ENCODE measurements around the gene CD2AP.
"Not testable (repeated sequence)": the region's sequence is repeated elsewhere in the genome, so short reads cannot be mapped to it uniquely, and the experiment has no call there.

Gene CD2AP

DNA sequence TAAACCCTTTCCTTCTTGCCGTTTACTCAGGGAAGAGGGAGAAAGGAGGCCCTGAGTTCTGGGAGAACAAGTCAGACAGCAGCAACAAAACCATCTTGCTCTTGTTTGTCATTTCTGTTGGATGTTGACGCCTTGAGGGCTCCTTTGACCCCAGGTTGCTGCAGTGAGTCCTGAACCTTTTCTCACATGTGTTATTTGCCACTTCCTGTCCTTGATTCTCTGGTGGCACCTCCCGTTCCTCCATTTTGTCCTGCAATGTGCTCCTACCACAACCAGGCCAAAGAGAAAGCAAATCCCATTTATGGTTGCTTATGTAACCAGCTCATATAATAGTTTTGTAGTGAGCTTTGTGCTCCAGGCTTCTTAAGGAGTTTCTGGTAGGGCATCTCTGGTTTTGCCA, 154.2 kb downstream of the CD2AP start:
- Histone ChIP-seq H3K36me3 (ENCODE audit: insufficient read depth, low read length) (no peaks in the 10 kb centered on the region), H3K4me3 (ENCODE audit: low read depth, low read length) (no peak overlapping the region), H3K4me1 (ENCODE audit: control insufficient read depth, insufficient read depth, low read length, unreplicated experiment) (no peaks in the 10 kb centered on the region), H3K27me3 (ENCODE audit: insufficient read depth, low read length) (no peaks in the 10 kb centered on the region), H3K79me2 (ENCODE audit: control insufficient read depth, insufficient read depth, low read length, unreplicated experiment) (no peaks in the 10 kb centered on the region), H3K27ac (ENCODE audit: low read depth, low read length) (no peak overlapping the region), H2AFZ (ENCODE audit: low read length, unreplicated experiment) (no peak overlapping the region)

DNA sequence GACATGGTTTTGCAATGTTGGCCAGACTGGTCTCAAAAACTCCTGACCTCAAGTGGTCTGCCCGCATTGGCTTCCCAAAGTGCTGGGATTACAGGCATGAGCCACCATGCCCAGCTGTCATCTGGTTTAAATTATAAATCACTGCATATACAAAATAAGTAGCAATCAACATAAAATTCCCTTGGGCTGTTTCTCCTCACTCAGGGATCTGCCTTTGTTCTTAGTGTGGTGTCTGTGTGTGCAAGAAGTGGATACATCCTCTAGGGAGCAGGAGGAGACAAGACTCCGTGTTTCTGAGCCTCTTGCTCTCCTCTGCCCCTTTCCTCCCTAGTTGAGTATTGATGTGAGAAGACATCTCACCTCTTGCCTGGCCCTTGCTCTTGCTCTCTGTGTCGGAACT, 155.6 kb downstream of the CD2AP start:
- Histone ChIP-seq H3K27me3 (ENCODE audit: insufficient read depth, low read length) (no peaks in the 10 kb centered on the region), H3K27ac (ENCODE audit: low read depth, low read length) (no peak overlapping the region), H3K36me3 (ENCODE audit: insufficient read depth, low read length) (no peaks in the 10 kb centered on the region), H3K79me2 (ENCODE audit: control insufficient read depth, insufficient read depth, low read length, unreplicated experiment) (no peaks in the 10 kb centered on the region), H2AFZ (ENCODE audit: low read length, unreplicated experiment) (no peak overlapping the region), H3K4me1 (ENCODE audit: control insufficient read depth, insufficient read depth, low read length, unreplicated experiment) (no peaks in the 10 kb centered on the region), H3K4me3 (ENCODE audit: low read depth, low read length) (no peak overlapping the region)

DNA sequence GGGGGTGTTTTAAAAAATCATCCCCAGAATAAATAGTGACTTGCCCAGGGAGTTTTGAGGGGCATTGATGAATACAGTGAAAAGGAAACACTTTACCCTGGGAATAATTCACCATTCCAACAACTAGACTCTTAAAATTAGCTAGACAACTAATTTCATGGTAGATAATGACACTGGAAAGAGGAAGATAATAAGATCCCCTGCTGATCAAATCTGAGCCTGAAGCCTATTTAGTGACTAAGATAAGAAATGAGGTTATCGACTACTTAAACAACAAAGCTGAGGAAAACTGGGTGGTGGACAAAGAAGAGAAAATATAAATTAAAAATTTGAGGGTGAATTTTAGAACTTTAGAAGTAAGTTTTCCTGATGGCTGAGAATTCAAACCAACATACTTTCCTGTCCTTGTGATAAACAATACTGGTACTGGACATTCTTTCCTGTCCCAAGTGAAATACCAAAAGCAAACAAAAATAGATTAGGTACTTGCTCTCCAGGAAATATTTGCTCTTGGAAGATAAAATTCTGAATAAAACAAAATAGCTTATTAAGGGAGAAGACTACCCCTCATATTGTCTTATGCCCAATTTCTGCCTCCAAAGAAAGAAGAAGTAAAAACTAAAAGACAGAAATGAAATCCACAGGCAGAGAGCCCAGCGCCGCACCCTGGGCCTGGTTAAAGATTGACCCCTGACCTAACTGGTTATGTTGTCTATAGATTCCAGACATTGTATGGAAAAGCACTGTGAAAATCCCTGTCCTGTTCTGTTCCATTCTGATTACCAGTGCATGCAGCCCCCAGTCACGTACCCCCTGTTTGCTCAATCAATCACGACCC, 156.8 kb downstream of the CD2AP start:
- Histone ChIP-seq H3K27me3 (ENCODE audit: insufficient read depth, low read length) (no peaks in the 10 kb centered on the region), H3K4me1 (ENCODE audit: control insufficient read depth, insufficient read depth, low read length, unreplicated experiment) (no peaks in the 10 kb centered on the region), H3K4me3 (ENCODE audit: low read depth, low read length) (no peak overlapping the region), H3K27ac (ENCODE audit: low read depth, low read length) (no peak overlapping the region), H2AFZ (ENCODE audit: low read length, unreplicated experiment) (no peak overlapping the region), H3K79me2 (ENCODE audit: control insufficient read depth, insufficient read depth, low read length, unreplicated experiment) (no peaks in the 10 kb centered on the region), H3K36me3 (ENCODE audit: insufficient read depth, low read length) (no peaks in the 10 kb centered on the region)

DNA sequence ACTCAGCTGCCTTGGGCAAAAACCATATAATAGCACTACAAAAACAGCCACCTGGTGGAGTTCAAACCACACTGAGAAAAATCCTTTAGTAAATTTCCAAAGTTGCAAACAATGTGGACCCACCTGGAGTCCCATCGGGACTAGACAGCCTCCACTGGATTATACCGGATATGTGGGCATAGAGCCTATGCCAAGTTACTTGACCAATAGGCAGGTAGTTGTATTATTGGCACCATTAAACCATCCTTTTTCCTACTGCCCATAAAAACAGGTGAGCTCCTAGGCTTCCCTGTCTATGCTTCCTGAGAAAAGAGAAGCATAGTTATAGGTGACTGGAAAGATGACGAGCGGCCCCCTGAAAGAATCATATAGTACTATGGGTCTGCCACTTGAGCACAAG, 169.1 kb downstream of the CD2AP start:
- no peak overlapping the region for H3K27ac ChIP-seq (ENCODE audit: low read depth, low read length)
- H3K79me2 ChIP-seq (ENCODE audit: control insufficient read depth, insufficient read depth, low read length, unreplicated experiment): no peaks in the 10 kb centered on the region
- no peak overlapping the region for H2AFZ ChIP-seq (ENCODE audit: low read length, unreplicated experiment)
- peaks cover 5% of the 10 kb centered on the region for H3K4me1 ChIP-seq (ENCODE audit: control insufficient read depth, insufficient read depth, low read length, unreplicated experiment)
- H3K4me3 ChIP-seq (ENCODE audit: low read depth, low read length): no peak overlapping the region
- H3K36me3 ChIP-seq (ENCODE audit: insufficient read depth, low read length): no peaks in the 10 kb centered on the region
- H3K27me3 ChIP-seq (ENCODE audit: insufficient read depth, low read length): no peaks in the 10 kb centered on the region

DNA sequence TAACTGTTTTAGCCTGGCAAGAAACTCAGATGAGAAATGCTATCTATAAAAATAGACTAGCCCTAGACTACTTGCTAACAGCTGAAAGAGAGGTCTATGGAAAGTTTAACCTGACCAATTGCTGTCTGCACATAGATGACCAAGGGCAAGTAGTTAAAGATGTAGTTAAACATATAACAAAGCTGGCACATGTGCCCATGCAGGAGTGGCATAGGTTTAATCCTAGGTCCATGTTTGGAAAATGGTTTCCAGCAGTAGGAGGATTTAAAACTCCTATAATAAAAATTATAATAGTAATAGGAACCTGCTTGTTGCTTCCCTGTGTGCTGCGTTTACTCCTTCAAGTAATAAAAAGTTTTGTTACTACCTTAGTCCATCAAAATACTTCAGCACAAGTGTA, 169.6 kb downstream of the CD2AP start:
- no peak overlapping the region for H2AFZ ChIP-seq (ENCODE audit: low read length, unreplicated experiment)
- no peaks in the 10 kb centered on the region for H3K36me3 ChIP-seq (ENCODE audit: insufficient read depth, low read length)
- H3K27me3 ChIP-seq (ENCODE audit: insufficient read depth, low read length): no peaks in the 10 kb centered on the region
- H3K79me2 ChIP-seq (ENCODE audit: control insufficient read depth, insufficient read depth, low read length, unreplicated experiment): no peaks in the 10 kb centered on the region
- H3K27ac ChIP-seq (ENCODE audit: low read depth, low read length): no peak overlapping the region
- peaks cover 9% of the 10 kb centered on the region for H3K4me1 ChIP-seq (ENCODE audit: control insufficient read depth, insufficient read depth, low read length, unreplicated experiment)
- no peak overlapping the region for H3K4me3 ChIP-seq (ENCODE audit: low read depth, low read length)

DNA sequence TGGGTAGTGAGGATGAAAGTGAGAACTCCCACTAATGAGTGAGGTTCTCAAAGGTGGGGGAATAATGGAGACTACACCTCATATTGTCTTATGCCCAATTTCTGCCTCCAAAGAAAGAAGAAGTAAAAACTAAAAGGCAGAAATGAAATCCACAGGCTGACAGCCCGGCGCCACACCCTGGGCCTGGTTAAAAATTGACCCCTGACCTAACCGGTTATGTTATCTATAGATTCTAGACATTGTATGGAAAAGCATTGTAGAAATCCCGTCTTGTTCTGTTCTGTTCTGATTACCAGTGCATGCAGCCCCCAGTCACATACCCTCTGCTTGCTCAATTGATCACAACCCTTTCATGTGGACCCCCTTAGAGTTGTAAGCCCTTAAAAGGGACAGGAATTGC, 170.0 kb downstream of the CD2AP start:
- not testable (repeated sequence) for H3K79me2 ChIP-seq (ENCODE audit: control insufficient read depth, insufficient read depth, low read length, unreplicated experiment); H3K4me3 ChIP-seq (ENCODE audit: low read depth, low read length); H3K36me3 ChIP-seq (ENCODE audit: insufficient read depth, low read length); H3K27ac ChIP-seq (ENCODE audit: low read depth, low read length); H3K27me3 ChIP-seq (ENCODE audit: insufficient read depth, low read length); H2AFZ ChIP-seq (ENCODE audit: low read length, unreplicated experiment); H3K4me1 ChIP-seq (ENCODE audit: control insufficient read depth, insufficient read depth, low read length, unreplicated experiment)

DNA sequence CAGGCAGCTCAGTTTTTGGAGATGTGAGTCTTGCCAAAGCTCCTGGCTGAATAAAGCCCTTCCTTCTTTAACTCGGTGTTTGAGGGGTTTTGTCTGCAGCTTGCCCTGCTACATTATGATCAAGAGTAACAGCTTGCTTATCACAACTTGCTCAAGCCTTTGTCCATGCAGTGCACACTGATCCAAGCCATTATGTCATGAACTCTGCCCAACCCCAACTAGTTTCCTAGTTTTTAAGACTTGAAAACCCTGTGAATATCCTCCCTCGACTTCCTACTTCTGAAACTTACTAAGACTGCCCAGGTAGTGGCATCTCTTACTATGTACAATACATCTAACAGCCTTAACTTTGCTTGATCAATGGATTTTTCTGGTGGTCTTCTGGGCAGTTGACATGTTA, 170.4 kb downstream of the CD2AP start:
- Histone ChIP-seq H2AFZ (ENCODE audit: low read length, unreplicated experiment) (no peak overlapping the region), H3K27ac (ENCODE audit: low read depth, low read length) (no peak overlapping the region), H3K36me3 (ENCODE audit: insufficient read depth, low read length) (no peaks in the 10 kb centered on the region), H3K4me1 (ENCODE audit: control insufficient read depth, insufficient read depth, low read length, unreplicated experiment) (peaks cover 9% of the 10 kb centered on the region), H3K27me3 (ENCODE audit: insufficient read depth, low read length) (no peaks in the 10 kb centered on the region), H3K79me2 (ENCODE audit: control insufficient read depth, insufficient read depth, low read length, unreplicated experiment) (no peaks in the 10 kb centered on the region), H3K4me3 (ENCODE audit: low read depth, low read length) (no peak overlapping the region)

DNA sequence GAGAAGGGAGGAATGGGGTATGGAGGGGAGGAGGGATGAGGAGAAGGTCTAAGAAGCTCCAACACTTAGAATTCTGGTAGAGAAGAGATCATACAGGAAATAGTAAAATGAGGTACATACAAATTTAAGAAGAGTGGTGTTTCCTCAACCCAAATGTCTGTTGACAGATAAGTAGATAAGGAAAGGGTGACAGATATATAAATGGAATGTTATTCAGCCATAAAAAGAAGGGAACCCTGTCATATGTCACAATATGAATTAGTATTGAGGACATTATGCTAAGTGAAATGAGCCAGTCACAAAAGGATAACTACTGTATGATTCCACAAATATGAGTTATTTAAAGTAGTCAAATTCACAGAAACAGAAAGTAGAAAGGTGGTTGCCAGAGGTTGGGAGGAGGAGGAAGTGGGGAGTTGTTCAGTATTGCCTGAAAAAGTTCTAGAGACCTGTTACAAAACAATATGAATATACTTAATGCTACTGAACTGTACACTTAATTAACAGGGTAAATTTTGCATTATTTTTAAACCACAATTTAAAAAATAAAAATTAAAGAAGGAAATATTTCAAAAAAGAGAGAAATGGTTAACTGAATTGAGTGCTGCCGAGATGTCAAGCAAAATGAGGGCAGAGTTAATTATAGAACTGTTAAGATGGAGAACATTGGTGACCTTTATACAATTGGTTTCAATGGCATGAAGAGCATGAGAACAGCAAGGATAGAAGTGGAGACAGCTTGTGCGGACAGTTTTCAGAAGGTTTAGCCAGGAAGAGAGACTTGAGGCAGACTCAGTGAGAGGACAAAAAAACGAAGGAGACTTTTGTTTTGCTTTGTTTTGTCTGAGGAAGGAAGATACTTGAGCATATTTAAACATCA, 173.2 kb downstream of the CD2AP start:
- Histone ChIP-seq H3K36me3 (ENCODE audit: insufficient read depth, low read length) (no peaks in the 10 kb centered on the region), H3K27me3 (ENCODE audit: insufficient read depth, low read length) (no peaks in the 10 kb centered on the region), H3K79me2 (ENCODE audit: control insufficient read depth, insufficient read depth, low read length, unreplicated experiment) (no peaks in the 10 kb centered on the region), H2AFZ (ENCODE audit: low read length, unreplicated experiment) (peak overlapping the region; percentile 51), H3K27ac (ENCODE audit: low read depth, low read length) (no peak overlapping the region), H3K4me3 (ENCODE audit: low read depth, low read length) (no peak overlapping the region), H3K4me1 (ENCODE audit: control insufficient read depth, insufficient read depth, low read length, unreplicated experiment) (peaks cover 9% of the 10 kb centered on the region)

DNA sequence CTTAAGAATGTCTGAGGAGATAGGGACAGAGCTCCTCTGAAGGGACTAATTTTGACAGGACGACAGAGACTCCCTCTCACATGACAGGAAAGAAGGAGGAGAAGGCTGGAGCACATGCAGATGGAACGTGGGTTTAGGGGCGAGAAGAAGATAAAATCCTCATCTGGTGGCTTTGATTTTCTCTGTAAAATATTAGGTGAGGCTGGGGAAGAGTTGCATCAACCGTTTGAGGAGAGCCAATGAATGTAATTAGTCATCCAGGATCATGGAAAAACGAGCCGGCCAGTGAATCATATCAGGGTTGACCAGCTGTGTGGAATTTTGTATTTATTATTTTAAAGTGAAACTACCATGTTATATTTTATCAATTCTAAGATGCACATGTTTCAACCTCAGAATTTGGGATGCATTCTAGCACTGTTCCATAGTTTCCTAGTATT, 173.9 kb downstream of the CD2AP start:
- Histone ChIP-seq H3K79me2 (ENCODE audit: control insufficient read depth, insufficient read depth, low read length, unreplicated experiment) (no peaks in the 10 kb centered on the region), H3K4me3 (ENCODE audit: low read depth, low read length) (no peak overlapping the region; the same call in 1 of the 2 replicates), H3K4me1 (ENCODE audit: control insufficient read depth, insufficient read depth, low read length, unreplicated experiment) (peaks cover 11% of the 10 kb centered on the region), H3K36me3 (ENCODE audit: insufficient read depth, low read length) (no peaks in the 10 kb centered on the region), H2AFZ (ENCODE audit: low read length, unreplicated experiment) (peak overlapping the region; percentile 51), H3K27ac (ENCODE audit: low read depth, low read length) (no peak overlapping the region), H3K27me3 (ENCODE audit: insufficient read depth, low read length) (no peaks in the 10 kb centered on the region)

DNA sequence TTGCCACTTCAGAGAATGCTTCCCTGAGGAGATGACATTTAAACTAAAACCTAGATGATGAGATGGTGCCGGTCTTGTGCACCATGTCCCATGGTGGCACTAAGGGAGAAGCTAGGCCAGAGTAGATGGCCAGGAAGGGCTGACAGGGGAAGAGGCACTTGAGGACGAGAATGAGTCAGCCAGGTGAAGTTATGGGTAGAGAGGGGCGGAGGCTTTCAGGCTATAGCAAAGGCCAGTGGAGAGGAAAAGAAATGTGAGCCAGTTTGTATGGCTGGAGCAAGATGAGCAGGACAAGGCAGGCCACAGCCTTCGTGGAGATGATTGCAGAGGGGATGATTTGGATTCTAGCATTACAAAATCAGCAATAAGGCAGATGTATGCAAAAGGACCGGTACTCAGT, 176.1 kb downstream of the CD2AP start:
- Histone ChIP-seq H3K27me3 (ENCODE audit: insufficient read depth, low read length) (no peaks in the 10 kb centered on the region), H3K4me1 (ENCODE audit: control insufficient read depth, insufficient read depth, low read length, unreplicated experiment) (peaks cover 11% of the 10 kb centered on the region), H3K79me2 (ENCODE audit: control insufficient read depth, insufficient read depth, low read length, unreplicated experiment) (no peaks in the 10 kb centered on the region), H2AFZ (ENCODE audit: low read length, unreplicated experiment) (no peak overlapping the region), H3K36me3 (ENCODE audit: insufficient read depth, low read length) (no peaks in the 10 kb centered on the region), H3K27ac (ENCODE audit: low read depth, low read length) (no peak overlapping the region), H3K4me3 (ENCODE audit: low read depth, low read length) (no peak overlapping the region)

DNA sequence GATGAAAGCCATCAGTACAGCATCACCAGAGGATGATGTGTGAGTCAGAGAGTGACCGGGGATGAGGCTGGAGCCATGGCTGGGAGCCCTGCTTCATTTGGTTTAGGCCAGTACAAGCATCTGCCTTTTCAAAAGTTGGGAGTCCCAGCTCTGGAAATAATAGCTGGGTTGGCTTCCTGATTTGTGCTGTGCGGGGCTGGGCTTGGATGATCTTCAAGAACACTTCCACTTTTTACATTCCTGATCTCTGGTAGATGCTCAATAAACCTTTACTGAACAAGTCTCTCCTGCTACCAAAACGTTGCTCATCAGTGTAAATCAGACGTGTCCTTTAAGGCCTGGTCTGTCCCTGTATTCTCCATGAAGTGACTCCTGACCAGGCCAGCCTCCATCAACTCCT, 176.7 kb downstream of the CD2AP start:
- peak overlapping the region; percentile 17 for H2AFZ ChIP-seq (ENCODE audit: low read length, unreplicated experiment)
- no peak overlapping the region for H3K4me3 ChIP-seq (ENCODE audit: low read depth, low read length)
- no peaks in the 10 kb centered on the region for H3K79me2 ChIP-seq (ENCODE audit: control insufficient read depth, insufficient read depth, low read length, unreplicated experiment)
- no peaks in the 10 kb centered on the region for H3K27me3 ChIP-seq (ENCODE audit: insufficient read depth, low read length)
- H3K27ac ChIP-seq (ENCODE audit: low read depth, low read length): no peak overlapping the region
- H3K36me3 ChIP-seq (ENCODE audit: insufficient read depth, low read length): no peaks in the 10 kb centered on the region
- peaks cover 11% of the 10 kb centered on the region for H3K4me1 ChIP-seq (ENCODE audit: control insufficient read depth, insufficient read depth, low read length, unreplicated experiment)
